HG03097 (cell line): ENCODE results near the gene PDIA2.
"Not testable (repeated sequence)": the region's sequence is repeated elsewhere in the genome, so short reads cannot be mapped to it uniquely, and the experiment has no call there.

ENCODE experiments used
- ATAC-seq: cut with Tn5 transposase; IDR thresholded peaks from one replicate; pipeline ENCODE4 v1.9.1; 2021; ENCODE audit not compliant: unreplicated experiment, low FRiP score

Gene PDIA2, protein sequence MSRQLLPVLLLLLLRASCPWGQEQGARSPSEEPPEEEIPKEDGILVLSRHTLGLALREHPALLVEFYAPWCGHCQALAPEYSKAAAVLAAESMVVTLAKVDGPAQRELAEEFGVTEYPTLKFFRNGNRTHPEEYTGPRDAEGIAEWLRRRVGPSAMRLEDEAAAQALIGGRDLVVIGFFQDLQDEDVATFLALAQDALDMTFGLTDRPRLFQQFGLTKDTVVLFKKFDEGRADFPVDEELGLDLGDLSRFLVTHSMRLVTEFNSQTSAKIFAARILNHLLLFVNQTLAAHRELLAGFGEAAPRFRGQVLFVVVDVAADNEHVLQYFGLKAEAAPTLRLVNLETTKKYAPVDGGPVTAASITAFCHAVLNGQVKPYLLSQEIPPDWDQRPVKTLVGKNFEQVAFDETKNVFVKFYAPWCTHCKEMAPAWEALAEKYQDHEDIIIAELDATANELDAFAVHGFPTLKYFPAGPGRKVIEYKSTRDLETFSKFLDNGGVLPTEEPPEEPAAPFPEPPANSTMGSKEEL

DNA sequence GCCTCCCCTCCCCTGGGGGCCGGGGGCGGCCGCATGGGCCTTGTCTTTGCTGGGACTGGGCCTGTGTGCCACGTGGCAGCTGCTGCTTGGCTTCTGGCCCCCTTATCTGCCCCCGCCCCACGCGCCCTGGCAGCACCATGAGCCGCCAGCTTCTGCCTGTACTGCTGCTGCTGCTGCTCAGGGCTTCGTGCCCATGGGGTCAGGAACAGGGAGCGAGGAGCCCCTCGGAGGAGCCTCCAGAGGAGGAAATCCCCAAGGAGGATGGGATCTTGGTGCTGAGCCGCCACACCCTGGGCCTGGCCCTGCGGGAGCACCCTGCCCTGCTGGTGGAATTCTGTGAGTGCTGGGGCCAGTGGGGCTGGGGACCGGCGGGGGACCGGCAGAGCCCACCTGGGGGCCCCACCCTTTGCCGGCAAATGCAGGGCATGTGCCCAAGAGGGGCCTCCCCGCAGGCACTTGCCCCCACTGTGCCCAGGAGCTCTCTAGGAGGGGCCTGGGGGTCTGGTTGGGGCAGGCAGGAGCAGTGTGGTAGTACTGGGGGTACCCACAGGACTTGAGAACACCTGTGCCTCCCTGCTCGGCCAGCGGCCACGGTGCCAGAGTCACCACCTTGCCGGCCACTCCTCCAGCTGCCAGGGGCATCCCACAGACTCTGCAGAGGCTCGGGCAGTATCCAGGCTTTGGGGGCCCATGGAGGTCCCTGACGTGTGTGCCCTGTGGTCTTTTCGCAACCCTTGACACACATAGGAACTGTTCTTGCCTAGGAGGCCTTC, at the start of gene PDIA2:
Gene PDIA2, plus strand, starts transcription at position 132 of the 773 bp plus-strand sequence. Its CDS starts 6 bp downstream, at position 138.
- no peak for ATAC-seq

- ATAC-seq = peak; percentile 84
Measured at GRCh38 chr16:234468-235305, 48.3 kb upstream of the PDIA2 start, which contains the start of gene FAM234A. Gene FAM234A, plus strand, starts transcription at chr16:234821. Its CDS starts 19,593 bp downstream, at chr16:254414.

- no peak for ATAC-seq
Measured at GRCh38 chr16:239948-240277, 43.1 kb upstream of the PDIA2 start.

GRCh38 chr16:240559-240958, 42.4 kb upstream of the PDIA2 start:
- no peak for ATAC-seq

GRCh38 chr16:242281-242680, 40.7 kb upstream of the PDIA2 start:
- no peak for ATAC-seq

DNA sequence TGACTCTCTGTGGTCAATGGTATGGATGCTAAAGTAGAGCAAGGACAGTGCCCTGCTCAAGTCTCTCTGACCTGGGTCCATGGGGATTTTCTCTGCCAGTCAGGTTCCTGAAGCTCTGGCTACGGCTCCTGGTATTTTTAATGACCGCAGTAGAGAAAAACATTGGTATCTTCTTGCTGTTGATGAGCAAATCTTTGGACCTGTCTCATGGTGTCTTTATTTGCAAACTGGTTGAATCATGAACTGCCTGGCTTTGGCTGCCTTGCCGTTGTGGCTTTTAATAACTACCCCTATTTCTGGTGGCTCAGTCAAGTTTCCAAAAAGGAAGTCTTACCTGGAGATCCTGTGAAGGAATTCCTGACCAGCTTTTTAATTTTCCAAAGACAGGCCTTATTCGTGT, 39.6 kb upstream of the PDIA2 start:
- ATAC-seq = no peak

GRCh38 chr16:245105-245504, 37.9 kb upstream of the PDIA2 start:
- ATAC-seq = no peak

DNA sequence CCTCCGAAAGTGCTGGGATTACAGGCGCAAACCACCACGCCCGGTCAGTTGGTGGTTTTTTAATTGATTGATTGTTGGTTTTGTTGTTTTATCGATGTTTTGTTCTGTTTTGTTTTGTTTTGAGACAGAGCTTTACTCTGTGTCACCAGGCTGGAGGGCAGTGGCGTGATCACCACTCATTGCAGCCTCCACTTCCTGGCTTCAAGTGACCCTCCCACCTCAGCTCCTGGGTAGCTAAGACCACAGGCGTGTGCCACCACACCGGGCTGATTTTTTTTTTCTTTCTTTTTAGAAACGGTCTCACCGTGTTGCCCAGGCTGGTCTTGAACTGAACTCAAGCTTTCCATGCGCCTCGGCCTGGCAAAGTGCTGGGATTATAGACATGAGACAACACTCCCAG, 35.9 kb upstream of the PDIA2 start:
- ATAC-seq = no peak

- no peak for ATAC-seq
Measured at GRCh38 chr16:249431-249830, 33.5 kb upstream of the PDIA2 start.

GRCh38 chr16:252366-253337, 30.3 kb upstream of the PDIA2 start:
- no peak for ATAC-seq

DNA sequence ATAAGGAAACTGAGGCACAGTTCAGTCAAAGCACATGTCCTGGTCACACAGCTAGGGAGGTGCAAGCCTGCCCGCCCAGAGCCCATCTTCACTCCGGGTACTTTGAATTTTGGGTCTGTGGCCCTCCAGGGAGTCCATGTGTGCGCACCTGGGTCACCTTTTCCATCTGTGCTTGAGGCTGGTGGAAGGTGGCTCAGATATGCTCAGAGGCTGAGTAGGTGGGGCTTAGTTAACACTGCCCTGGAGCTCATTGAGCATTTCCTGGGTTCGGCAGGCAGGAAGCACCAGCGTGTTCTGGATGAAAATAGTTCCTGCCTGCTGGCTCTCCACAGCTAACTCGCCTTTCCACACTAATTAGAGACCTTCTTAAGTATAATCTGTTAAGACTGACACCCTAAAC, 29.1 kb upstream of the PDIA2 start:
- ATAC-seq = no peak

GRCh38 chr16:254461-254860, 28.5 kb upstream of the PDIA2 start:
- no peak for ATAC-seq

GRCh38 chr16:255183-255582, 27.8 kb upstream of the PDIA2 start:
- no peak for ATAC-seq

- ATAC-seq = not testable (repeated sequence)
Measured at GRCh38 chr16:258091-258490, 24.9 kb upstream of the PDIA2 start.

GRCh38 chr16:259226-259625, 23.7 kb upstream of the PDIA2 start:
- ATAC-seq = no peak

- no peak for ATAC-seq
Measured at GRCh38 chr16:259814-260253, 23.1 kb upstream of the PDIA2 start.

DNA sequence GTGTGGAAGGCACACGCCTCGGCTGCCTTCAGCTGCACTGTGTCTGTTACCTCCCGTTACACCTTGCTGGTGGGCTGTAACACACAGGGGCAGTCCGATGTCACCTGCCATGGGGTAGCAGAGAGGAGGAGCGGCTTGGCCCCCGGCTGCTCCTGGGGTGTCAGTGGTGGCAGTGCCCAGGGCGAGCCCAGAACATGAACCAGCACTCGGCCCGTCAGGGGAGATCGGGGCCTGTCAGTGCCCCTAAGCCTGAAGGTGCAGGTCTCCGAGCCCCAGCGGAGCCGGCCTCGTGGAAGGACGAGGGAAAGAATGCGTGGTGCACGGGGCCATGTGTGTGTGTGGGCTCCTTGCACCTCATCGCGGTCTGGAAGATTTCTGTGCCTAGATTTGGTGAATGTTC, 22.6 kb upstream of the PDIA2 start:
- ATAC-seq = no peak

GRCh38 chr16:261031-261691, 21.8 kb upstream of the PDIA2 start:
- no peak for ATAC-seq

GRCh38 chr16:262121-262745, 20.7 kb upstream of the PDIA2 start:
- ATAC-seq = no peak
